HepG2 (cell line): ENCODE measurements around the gene RHBDF2. TPM values are rescaled to one million over a fixed set of nuclear protein-coding genes. Genes with fewer than 3 reads are reported as not detected.

ENCODE experiments used
- GMEB2 ChIP-seq: IDR thresholded peaks from 2 replicates; pipeline ENCODE4 v1.6.1; 2016; ENCODE audit warnings: missing biosample characterization, missing genetic modification reagents, low read depth
- KLF9 ChIP-seq: IDR thresholded peaks from 2 replicates; pipeline ENCODE4 v1.6.1; 2016; ENCODE audit warnings: low read depth
- RELA ChIP-seq: sonication (generic); formaldehyde crosslinking; IDR thresholded peaks from 2 replicates; pipeline ENCODE4 v1.4.0; 2020; ENCODE audit warnings: missing genetic modification reagents
- RFXANK ChIP-seq: IDR thresholded peaks from 2 replicates; pipeline ENCODE4 v1.6.1; 2016
- SALL1 ChIP-seq: sonication (generic); formaldehyde crosslinking; IDR thresholded peaks from 2 replicates; pipeline ENCODE4 v1.8.0; 2022; ENCODE audit warnings: mild to moderate bottlenecking, missing genetic modification reagents
- SETDB1 ChIP-seq: sonication (generic); formaldehyde crosslinking; IDR thresholded peaks from 2 replicates; pipeline ENCODE4 v1.5.1; 2020; ENCODE audit warnings: missing genetic modification reagents, mild to moderate bottlenecking, borderline replicate concordance
- SRY ChIP-seq: sonication (generic); formaldehyde crosslinking; IDR thresholded peaks from 2 replicates; pipeline ENCODE4 v1.8.0; 2022; ENCODE audit warnings: mild to moderate bottlenecking, missing genetic modification reagents
- TAF1 ChIP-seq: sonication (generic); formaldehyde crosslinking; IDR thresholded peaks from 2 replicates; pipeline ENCODE4 v1.4.0; 2020; ENCODE audit warnings: missing genetic modification reagents
- TOPORS ChIP-seq: sonication (generic); formaldehyde crosslinking; IDR thresholded peaks from 2 replicates; pipeline ENCODE4 v1.8.0; 2023; ENCODE audit warnings: mild to moderate bottlenecking, missing genetic modification reagents
- ZNF136 ChIP-seq: sonication (generic); formaldehyde crosslinking; IDR thresholded peaks from 2 replicates; pipeline ENCODE4 v1.8.1; 2022; ENCODE audit warnings: low read depth, mild to moderate bottlenecking, moderate library complexity, missing genetic modification reagents
- ZNF407 ChIP-seq: sonication (generic); formaldehyde crosslinking; IDR thresholded peaks from one replicate; pipeline ENCODE4 v1.5.1; 2020; ENCODE audit warnings: mild to moderate bottlenecking, missing genetic modification reagents; ENCODE audit errors: not compliant biosample characterization
- polyA plus RNA-seq, 8 experiments: library from polyadenylated mRNA; depleted of rRNA in 3 of 8; stranded (reverse) in 7 of 8; unstranded in 1 of 8; fragments of >200 nt; fragmentation: Illumina TruSeq in 4 of 8; extraction: Trizol in 4 of 8; gene quantifications; 2 replicates each; pipeline versions ENCODE4 v1.2.1 to v1.2.3, GENCODE V29; 2011 to 2016; ENCODE audit warnings: low read depth in 4 of 8, missing spikeins in 1 of 8, mixed read lengths in 1 of 8; ENCODE audit not compliant: insufficient read depth in 1 of 8
- total RNA-seq, 5 experiments: library from RNA; depleted of rRNA; stranded (reverse); fragments of >200 nt; fragmentation: Illumina TruSeq; extraction: Trizol; gene quantifications; 2 replicates each; pipeline ENCODE4 v1.2.3, GENCODE V29; 2016; ENCODE audit warnings: low read depth in 1 of 5
- TF ChIP-seq, protein P1 (sequence below): sonication (generic); formaldehyde crosslinking; IDR thresholded peaks from 2 replicates; pipeline ENCODE4 v1.4.0; 2020; ENCODE audit warnings: low read depth, missing genetic modification reagents
- TF ChIP-seq, protein P2 (sequence below): sonication (generic); formaldehyde crosslinking; IDR thresholded peaks from 2 replicates; pipeline ENCODE4 v1.8.1; 2023; ENCODE audit warnings: missing genetic modification reagents, mild to moderate bottlenecking, borderline replicate concordance
- TF ChIP-seq, protein P3 (sequence below): sonication (generic); formaldehyde crosslinking; IDR thresholded peaks from 2 replicates; pipeline ENCODE4 v1.5.1; 2020; ENCODE audit warnings: missing genetic modification reagents, mild to moderate bottlenecking, borderline replicate concordance

Gene RHBDF2
- total and polyA plus RNA-seq, 2 of the 13 experiments (the other 11 are each of a cell fraction or from before 2014, with no cell fraction given): 7.8 to 24.2 TPM

GRCh38 chr17:76501018-76501826 lies at the start of gene RHBDF2 (continued):
- TF ChIP-seq, protein P1, sequence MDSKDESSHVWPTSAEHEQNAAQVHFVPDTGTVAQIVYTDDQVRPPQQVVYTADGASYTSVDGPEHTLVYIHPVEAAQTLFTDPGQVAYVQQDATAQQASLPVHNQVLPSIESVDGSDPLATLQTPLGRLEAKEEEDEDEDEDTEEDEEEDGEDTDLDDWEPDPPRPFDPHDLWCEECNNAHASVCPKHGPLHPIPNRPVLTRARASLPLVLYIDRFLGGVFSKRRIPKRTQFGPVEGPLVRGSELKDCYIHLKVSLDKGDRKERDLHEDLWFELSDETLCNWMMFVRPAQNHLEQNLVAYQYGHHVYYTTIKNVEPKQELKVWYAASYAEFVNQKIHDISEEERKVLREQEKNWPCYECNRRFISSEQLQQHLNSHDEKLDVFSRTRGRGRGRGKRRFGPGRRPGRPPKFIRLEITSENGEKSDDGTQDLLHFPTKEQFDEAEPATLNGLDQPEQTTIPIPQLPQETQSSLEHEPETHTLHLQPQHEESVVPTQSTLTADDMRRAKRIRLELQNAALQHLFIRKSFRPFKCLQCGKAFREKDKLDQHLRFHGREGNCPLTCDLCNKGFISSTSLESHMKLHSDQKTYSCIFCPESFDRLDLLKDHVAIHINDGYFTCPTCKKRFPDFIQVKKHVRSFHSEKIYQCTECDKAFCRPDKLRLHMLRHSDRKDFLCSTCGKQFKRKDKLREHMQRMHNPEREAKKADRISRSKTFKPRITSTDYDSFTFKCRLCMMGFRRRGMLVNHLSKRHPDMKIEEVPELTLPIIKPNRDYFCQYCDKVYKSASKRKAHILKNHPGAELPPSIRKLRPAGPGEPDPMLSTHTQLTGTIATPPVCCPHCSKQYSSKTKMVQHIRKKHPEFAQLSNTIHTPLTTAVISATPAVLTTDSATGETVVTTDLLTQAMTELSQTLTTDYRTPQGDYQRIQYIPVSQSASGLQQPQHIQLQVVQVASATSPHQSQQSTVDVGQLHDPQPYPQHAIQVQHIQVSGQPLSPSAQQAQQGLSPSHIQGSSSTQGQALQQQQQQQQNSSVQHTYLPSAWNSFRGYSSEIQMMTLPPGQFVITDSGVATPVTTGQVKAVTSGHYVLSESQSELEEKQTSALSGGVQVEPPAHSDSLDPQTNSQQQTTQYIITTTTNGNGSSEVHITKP (CRISPR knock-in tag): no peak
- TF ChIP-seq RELA (CRISPR knock-in tag) (no peak), KLF9 (no peak), GMEB2 (CRISPR knock-in tag) (no peak), ZNF407 (CRISPR knock-in tag) (no peak), RFXANK (CRISPR knock-in tag) (no peak), ZNF136 (CRISPR knock-in tag) (0 out of 2 replicates have a peak, but pooled peaks have one; percentile 68), TOPORS (peak; percentile 64; the same call in 1 of the 2 replicates), SALL1 (CRISPR knock-in tag) (peak; percentile 54; the same call in 1 of the 2 replicates), SETDB1 (no peak), SRY (CRISPR knock-in tag) (peak; percentile 72; the same call in 1 of the 2 replicates), TAF1 (CRISPR knock-in tag) (peak; percentile 70)
- TF ChIP-seq, protein P2, sequence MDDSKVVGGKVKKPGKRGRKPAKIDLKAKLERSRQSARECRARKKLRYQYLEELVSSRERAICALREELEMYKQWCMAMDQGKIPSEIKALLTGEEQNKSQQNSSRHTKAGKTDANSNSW (CRISPR knock-in tag): 0 out of 2 replicates have a peak, but pooled peaks have one; percentile 14
- TF ChIP-seq, protein P3, sequence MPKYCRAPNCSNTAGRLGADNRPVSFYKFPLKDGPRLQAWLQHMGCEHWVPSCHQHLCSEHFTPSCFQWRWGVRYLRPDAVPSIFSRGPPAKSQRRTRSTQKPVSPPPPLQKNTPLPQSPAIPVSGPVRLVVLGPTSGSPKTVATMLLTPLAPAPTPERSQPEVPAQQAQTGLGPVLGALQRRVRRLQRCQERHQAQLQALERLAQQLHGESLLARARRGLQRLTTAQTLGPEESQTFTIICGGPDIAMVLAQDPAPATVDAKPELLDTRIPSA: no peak
